NK-92 (cell line): ENCODE data around the gene TCOF1.
"Not testable (repeated sequence)": the region's sequence is repeated elsewhere in the genome, so short reads cannot be mapped to it uniquely, and the experiment has no call there.

Experiments
- DNase-seq: peaks from one replicate; lab custom pipeline; 2025; ENCODE audit not compliant: unreplicated experiment; lab: John Stamatoyannopoulos, UW

TCOF1 gene

DNA sequence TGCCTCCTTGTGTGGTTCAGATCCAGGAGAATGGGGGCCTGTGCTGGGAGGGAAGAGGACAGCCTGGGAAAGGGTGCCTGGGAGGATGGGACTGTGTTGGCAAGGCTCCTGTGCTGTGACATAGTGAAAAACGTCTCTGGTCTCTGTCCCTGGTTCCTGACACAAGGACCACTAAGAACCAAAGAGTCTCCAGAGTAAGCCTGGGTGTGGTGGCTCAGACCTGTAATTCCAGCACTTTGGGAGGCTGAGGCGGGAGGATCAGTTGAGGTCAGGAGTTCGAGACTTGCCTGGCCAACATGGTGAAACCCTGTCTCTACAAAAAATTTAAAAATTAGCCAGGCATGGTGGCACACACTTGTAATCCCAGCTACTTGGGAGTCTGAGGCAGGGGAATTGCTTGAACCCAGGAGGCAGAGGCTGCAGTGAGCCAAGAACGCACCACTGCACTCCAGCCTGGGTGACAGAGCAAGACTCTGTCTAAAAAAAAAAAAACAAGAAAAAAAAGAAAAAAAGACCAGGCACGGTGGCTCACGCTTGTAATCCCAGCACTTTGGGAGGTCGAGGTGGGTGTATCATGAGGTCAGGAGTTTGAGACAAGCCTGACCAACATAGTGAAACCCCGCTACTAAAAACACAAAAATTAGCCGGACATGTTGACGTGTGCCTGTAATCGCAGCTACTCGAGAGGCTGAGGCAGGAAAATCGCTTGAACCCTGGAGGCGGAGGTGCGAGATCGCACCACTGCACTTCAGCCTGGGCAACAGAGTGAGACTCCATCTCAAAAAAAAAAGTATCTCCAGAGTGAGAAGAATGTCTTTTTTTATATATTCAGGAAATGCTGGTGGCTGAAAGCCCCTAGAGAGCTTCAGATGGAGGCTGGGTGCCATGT is 56.6 kb downstream of the TCOF1 start:
- not testable (repeated sequence) for DNase-seq

DNA sequence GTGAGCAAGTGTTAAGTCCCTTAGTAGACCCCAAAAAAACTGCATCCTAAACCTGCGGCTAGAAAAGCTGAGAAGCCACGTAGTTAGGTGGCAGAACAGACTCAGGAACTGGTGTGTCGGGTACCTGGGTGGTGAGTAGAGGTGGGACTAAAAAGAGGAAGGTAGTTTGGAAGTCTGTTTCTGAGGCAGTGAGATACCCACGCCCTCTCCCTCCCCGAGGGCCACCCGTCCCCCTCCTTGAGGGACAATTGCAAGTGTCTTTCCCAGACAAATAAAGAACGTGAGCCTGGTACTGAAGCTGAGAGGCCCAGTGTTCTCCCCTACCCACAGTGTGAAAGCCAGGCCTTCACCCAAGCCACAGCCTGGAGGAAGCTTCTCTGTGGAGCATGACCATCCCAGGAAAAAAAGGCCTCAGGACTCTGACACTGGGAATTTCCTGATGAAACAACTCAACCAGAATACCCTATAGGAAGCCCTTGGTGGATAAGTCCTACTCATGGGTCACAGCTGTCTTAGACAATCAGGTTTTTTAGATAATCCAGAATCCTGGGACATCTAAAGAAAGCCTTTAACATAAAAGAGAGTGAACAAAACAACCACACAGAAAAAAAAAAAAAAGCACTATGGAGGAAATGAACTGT is 62.3 kb downstream of the TCOF1 start:
- DNase-seq: no peak

DNA sequence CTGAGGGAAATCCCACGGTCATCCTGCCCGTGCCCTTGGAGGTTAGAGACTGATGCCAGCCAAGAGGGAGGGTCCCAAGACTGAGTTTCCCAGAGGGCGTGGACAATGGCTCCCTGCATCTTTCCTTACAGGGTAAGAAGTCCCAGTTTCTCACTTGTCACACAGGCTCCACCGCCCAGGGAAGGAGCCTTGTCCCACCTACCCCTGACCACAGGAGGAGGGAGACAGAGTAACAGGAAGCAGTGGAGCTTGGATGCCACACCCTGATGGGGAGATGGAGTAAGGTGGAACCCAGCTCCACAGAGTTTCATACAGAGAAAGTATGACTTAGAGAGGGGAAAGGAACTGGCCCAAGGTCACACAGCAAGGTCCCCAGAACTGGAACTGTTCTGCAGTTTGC is 64.6 kb downstream of the TCOF1 start:
- DNase-seq: no peak

DNA sequence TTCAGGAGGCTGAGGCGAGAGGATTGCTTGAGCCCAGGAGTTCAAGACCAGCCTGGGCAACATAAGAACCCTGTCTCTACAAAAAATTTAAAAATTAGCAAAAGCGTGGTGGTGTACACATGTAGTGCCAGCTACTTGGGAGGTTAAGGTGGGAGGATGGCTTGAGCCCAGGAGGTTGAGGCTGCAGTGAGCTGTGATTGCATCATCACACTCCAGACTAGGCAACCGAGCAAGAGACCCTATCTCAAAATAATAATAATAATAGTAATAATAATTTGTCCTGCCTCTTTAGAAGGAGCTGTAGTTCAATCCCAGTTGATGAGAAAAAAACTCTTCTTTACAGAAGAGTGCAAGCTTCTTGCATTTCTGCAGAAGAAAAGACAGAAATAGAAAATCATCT is 65.3 kb downstream of the TCOF1 start:
- DNase-seq: no peak

DNA sequence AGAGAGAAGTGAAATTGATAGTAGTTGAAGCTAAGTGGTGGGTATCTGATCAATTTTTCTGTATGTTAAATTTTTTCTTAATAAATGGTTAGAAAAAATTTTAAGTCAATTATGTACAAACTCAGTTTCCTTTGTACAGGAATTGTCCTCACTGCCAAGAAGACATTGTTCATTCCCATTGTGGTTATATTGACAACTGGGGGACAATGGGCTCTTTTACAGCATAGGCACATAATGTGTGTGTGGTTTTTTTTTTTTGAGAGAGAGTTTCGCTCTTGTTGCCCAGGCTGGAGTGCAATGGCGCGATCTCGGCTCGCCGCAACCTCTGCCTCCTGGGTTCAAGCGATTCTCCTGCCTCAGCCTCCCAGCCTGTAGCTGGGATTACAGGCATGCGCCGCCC is 68.7 kb downstream of the TCOF1 start:
- DNase-seq: not testable (repeated sequence)

DNA sequence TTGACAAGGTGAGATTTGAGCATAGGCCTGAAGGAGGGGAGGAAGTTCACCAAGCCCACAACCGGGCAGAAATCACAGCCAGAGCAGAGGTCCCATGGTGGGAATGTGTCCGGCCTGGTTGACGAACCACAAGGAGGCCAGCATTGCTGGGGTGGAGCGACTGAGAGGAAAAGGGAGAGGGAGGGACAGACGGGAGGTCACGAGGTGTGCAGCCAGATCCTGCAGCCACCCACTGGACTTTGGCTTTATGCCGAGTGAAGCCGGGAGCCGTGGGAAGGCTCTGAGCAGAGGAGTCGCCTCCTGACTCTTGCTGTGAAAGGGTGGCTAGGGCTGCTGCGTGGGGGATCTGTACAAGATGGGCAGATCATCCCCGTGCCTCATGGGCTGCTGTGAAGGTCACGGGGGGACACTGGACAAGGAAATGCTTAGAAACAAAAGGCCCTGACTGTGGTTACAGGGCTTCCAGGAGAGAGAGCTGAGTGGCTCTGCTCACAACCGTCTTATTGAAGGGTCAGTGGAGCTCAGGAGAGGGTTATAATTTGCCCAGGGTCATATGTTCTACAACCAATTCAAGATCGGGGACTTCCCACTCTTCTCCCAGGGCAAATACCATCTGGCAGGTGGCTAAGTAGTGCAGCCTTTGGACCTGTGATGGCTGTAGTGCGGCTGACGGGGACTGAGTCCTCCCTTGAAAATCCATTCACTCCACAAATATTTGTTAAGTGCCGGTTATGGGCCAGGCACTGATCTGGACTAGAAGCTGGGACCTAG is 70.8 kb downstream of the TCOF1 start:
- DNase-seq: no peak

DNA sequence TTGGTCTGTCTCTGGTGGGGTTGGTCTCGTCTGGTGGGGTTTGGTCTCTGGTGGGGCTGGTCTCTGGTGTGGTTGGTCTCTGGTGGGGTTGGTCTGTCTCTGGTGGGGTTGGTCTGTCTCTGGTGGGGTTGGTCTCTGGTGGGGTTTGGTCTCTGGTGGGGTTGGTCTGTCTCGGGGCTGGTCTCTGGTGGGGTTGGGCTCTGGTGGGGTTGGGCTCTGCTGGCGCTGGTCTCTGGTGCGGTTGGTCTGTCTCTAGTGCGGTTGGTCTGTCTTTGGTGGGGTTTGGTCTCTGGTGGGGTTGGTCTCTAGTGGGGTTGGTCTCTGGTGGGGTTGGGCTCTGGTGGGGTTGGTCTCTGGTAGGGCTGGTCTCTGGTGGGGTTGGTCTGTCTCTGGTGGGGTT is 71.5 kb downstream of the TCOF1 start:
- no peak for DNase-seq

DNA sequence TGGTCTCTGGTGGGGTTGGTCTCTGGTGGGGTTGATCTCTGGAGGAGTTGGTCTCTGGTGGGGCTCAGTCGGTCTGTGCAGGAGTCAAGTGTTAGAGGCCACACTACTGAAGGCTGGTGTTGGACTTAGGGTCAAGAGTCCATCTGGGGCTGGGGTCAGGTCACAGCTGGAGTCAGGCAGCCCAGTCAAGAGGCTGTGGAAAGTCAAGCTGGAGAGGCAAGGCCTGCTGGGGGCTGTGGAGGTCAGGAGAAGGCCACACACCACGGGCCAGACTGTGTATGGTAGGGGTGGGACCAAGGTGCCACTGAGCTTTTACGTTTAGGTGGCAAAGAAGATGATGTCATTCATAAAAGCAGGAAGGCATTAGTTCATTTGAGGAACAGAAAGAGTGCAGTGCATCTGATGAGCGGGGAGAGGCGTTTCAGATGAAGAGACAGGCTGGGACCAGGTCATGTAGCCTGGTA is 71.9 kb downstream of the TCOF1 start:
- no peak for DNase-seq

DNA sequence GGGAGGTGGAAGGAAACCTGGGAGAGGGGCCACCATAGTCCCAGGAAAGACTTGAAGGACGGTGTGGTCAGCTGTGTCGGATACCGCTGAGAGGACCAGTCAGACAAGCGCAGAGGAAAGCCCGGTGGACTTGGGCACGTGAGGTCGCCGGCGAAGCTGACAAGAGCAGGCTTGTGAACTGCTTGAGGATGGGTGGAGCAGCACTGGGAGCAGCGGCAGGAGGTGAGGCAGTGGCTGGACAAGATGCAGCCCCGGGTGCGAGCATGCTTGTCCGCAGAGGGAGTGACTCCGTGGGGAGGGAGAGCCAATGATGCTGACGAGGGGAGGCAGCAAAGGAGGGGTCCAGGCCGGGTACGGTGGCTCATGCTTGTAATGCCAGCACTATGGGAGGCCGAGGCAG is 73.6 kb downstream of the TCOF1 start:
- DNase-seq: no peak

DNA sequence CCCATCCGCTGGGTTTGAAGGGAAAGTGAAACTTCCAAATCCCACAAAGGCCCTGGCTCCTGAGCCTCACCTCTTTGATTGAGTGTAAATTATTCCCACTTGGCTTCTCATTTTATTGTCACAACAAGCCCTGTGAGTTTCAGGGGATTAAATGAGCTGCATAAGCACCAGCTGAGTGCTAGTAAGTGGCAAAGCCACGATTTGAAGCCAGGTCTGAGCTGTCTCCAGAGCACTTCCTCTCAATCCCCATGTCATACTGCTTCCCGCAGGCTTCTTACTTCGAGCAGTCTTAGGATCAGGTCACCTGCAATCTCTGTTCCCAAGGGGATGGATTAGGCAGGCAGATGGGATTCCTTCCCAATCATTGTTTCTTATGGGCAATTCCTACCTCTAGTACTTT is 74.1 kb downstream of the TCOF1 start:
- no peak for DNase-seq

DNA sequence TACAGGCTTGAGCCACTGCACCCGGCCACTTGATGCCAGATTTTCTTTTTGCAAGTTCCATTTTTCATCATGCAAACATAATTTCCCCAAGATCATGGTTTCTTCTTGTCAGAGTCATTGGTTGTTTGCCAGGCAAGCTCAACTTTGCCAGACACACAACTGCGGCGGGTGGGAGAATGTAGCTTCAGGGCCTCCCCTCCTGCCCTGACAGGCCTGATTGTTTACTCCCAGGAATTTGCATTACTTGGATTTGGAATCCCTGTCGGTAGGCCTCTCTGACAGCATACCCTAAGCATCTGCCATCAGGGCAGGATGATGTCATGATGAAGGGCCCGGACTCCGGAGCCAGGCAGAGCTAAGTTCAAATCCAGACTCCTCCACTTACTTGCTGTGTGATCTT is 77.0 kb downstream of the TCOF1 start:
- no peak for DNase-seq

DNA sequence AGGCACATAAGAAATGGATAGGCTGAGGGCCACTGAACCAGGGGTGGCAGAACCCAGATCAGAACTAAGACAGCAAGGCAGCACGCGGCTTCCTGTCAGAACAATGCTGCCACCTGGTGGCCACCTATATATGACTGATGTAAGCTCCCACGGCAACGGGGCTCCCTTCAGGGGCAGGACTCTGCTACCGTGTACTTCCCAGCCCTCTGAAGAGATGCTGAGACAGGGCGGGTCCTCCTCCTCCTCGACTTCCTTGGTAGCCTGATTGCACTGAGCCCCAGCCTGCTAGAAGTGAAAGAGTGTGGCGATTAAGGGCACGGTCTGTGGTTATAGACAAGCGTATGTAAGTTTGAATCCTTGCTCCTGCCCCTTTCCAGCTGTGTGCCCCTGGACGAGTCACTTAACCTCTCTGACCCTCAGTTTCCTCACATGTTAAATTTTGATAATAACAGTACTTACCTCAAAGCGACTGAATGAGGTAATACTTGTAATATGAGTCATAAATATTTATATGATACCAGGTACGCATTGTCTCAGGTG is 78.7 kb downstream of the TCOF1 start:
- no peak for DNase-seq

DNA sequence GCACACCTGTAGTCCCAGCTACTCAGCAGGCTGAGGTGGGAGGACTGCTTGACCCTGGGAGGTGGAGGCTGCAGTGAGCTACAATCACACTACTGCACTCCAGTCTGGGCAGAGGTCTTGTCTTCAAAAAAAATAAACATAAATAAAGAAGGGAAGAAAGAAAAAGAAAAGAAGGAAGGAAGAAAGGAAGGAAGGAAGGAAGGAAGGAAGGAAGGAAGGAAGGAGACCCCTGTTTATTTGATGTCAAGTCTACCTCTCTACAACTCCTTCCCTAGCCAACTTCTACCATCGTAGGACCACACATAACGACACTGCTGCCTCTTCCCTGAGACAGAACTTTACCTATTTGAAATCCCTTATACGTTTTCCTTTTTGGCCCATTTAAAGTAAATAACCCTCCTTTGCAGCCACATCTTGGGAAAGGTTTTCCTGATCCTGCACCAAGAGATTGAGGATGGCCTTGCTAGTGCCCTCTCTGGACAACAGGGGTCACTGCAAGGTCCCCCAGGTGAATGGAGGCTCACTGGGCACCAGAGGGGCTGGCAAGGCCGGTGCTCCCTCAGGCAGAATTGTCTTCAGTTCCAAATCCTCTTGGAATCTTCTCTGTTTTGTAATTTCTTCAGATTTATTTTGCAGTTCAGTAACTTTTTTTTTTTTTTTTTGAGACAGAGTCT is 81.5 kb downstream of the TCOF1 start:
- DNase-seq: no peak

DNA sequence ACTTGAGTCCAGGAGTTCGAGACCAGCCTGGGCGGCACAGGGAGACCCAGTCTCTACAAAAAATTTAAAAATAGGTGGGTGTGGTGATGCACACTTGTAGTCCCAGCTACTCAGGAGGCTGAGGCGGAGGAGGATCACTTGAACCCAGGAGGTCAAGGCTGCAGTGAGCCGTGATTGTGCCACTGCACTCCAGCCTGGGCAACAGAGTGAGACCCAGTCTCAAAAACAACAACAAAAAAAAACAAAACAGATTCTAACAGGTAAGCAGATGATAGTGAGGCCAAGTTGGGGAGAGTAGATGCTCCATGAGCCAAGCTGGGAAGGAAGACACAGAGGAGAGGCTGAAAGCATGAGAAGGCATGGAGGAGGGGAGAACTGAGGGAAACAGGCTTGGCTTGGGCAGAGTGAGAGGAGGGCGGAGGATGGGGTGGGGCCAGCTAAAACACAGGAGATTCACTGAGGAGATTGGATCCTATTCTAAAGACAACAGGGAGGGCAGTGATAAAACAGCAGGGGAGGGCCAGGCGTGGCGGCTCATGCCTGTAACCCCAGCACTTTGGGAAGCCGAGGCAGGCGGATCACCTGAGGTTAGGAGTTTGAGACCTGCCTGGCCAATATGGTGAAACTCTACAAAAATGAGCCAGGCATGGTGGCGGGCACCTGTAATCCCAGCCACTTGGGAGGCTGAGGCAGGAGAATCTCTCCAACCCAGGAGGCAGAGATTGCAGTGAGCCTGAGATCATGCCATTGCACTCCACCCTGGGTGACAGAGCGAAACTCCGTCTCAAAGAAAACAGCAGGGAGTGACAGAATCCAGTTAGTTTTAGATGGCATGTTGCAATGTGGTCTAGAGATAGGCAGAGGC is 83.7 kb downstream of the TCOF1 start:
- no peak for DNase-seq

DNA sequence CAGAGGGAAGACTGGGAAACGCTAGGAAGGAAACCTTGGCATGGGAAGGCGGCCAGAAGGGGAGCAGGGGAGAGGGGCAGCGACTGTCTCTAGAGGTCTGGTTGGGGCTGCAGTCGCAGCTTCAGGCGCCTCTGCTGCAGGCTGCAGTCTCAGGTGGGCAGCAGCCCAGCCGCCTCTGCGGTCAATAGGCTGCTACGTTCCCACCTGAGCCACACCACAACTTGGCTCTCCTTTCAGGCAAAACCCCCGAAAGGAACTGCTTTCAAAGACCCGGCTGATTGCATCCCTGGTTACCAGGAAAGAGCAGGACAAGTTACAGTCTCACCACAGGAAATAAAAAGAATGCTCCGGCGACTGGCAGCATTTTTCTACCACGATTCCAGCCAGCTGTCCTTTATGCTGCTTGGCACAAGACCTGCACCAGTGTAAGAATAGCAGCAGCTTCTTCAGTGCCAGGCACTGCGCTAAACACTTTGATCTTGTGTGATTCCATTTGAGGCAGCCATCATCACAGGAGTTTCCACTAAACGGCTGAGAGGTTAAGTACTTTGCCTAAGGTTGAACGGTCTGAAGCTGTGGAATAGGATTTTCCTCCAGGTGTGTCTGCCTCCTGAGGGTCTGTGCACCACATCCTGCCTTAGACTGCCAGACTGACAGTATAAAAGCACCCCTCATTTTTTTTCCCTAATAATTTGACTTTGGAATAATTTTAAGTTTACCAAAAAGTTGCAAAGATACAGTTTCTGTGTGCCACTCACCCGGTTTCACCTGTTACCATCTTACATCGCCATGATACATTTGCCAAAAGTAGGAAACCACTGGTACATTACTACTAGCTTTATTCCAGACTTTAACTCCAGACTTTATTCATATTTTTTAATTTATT is 84.6 kb downstream of the TCOF1 start:
- DNase-seq: no peak

DNA sequence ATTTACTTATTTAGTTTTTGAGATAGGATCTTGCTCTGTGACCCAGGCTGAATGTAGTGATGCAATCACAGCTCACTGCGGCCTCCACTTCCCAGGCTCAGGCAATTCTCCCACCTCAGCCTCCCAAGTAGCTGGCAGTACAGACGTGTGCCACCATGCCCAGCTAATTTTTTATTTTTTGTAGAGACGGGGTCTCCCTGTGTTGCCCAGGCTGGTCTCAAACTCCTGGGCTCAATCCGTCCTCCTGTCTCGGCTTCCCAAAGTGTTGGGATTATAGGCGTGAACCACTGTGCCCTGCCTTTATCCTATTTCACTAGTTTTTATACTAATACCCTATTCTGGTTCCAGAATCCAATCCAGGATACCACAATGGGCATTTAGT is 85.2 kb downstream of the TCOF1 start:
- DNase-seq: no peak

DNA sequence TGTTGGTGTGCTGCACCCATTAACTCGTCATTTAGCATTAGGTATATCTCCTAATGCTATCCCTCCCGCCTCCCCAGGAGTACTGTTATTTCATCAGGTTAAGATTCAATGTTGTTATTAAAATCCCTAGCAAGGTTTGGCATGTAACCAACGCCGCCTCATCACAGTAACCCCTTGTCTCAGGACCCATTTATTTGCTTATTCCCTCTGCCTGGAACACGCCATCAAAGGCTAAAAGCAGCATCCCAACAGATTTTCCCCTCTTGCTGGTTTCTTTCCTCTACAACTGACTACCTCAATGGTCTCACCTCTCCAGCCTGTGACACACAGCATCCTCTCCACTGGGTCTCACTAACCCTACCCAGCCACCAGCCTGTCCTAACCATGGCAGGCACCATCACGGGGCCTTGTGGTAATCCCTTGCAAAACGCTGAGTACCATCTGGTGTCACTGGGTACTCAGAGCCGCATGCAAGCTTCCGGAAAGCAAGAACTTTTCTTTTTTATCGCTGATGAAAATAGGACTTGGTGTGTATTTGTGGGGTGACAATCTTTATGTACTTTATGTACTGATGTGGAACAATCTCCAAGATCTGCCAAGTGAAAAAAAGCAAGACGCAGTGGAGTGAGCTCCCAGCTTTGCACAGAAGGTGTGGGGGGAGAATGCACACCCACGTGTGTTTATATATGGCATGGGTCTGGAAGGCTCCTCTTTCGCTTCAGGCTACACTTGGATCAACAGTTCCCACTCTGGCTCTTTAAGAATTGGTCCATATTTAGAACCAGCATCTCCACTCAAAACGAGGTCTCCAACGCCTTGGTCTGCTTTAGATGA is 86.0 kb downstream of the TCOF1 start:
- no peak for DNase-seq

DNA sequence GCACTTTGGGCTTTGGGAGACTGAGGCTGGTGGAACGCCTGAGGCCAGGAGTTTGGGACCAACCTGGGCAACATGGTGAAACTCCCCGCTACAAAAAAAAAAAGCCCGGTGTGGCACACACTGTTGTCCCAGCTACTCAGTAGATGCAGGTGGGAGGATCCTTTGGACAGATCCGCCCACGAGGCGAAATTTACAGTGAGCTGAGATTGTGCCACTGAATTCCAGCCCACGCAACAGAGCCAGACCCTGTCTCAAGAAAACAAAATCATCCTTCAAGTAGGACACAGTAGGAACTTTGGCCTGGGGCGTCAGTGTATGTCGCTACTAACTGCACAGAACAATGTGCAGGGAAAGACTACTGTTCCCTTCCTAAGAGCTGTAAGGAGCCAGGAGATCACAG is 87.3 kb downstream of the TCOF1 start:
- DNase-seq: no peak
